ENCODE results near the gene TIMELESS. TPM values are rescaled to one million over a fixed set of nuclear protein-coding genes. Genes with fewer than 3 reads are reported as not detected.

The TIMELESS gene, protein sequence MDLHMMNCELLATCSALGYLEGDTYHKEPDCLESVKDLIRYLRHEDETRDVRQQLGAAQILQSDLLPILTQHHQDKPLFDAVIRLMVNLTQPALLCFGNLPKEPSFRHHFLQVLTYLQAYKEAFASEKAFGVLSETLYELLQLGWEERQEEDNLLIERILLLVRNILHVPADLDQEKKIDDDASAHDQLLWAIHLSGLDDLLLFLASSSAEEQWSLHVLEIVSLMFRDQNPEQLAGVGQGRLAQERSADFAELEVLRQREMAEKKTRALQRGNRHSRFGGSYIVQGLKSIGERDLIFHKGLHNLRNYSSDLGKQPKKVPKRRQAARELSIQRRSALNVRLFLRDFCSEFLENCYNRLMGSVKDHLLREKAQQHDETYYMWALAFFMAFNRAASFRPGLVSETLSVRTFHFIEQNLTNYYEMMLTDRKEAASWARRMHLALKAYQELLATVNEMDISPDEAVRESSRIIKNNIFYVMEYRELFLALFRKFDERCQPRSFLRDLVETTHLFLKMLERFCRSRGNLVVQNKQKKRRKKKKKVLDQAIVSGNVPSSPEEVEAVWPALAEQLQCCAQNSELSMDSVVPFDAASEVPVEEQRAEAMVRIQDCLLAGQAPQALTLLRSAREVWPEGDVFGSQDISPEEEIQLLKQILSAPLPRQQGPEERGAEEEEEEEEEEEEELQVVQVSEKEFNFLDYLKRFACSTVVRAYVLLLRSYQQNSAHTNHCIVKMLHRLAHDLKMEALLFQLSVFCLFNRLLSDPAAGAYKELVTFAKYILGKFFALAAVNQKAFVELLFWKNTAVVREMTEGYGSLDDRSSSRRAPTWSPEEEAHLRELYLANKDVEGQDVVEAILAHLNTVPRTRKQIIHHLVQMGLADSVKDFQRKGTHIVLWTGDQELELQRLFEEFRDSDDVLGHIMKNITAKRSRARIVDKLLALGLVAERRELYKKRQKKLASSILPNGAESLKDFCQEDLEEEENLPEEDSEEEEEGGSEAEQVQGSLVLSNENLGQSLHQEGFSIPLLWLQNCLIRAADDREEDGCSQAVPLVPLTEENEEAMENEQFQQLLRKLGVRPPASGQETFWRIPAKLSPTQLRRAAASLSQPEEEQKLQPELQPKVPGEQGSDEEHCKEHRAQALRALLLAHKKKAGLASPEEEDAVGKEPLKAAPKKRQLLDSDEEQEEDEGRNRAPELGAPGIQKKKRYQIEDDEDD
- total RNA-seq (2022; extraction: Qiagen RNA extraction) = 27.2 to 40.2 TPM (median 36.9 TPM) in 5 replicates

DNA sequence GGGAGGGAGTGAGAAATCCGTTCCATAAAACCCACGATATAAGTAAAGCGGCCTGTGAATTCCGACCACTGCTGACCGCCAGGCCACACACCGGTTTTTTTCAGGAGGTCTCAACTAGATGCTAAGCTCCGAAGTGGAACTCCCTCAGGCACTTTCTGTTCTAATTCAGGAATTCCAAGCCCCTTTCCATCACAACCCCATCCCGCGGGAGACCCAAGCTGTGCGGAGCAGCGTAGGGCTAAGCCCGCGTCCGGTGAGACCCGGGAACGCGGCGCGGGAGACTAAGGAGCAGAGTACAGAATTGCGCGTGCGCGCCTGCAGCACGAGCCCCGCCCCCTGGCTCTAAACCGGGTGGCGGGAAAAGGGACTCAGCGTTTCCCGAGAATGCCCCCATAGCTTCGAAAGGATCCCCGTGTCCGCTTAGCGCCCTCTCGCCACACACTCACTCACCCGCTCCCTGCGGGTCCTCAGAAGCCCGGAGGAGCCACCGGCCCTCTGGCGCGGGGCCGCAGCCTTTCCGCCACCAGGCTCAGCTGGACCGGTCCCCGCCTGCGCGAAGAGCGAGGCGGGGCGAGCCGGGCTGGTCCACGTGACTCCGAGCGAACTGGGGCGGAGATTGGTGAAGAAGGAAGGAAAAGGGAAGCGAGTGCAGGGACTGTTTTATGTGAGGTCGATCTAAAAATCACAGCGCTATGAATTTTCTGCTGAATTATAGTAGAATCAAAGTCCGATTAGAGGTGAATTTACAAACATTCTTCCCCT lies at the start of gene TIMELESS:
Gene TIMELESS (minus strand): TSS at position 567 of the 762 bp plus-strand sequence. CDS start 15,256 bp downstream, outside the sequence.

DNA sequence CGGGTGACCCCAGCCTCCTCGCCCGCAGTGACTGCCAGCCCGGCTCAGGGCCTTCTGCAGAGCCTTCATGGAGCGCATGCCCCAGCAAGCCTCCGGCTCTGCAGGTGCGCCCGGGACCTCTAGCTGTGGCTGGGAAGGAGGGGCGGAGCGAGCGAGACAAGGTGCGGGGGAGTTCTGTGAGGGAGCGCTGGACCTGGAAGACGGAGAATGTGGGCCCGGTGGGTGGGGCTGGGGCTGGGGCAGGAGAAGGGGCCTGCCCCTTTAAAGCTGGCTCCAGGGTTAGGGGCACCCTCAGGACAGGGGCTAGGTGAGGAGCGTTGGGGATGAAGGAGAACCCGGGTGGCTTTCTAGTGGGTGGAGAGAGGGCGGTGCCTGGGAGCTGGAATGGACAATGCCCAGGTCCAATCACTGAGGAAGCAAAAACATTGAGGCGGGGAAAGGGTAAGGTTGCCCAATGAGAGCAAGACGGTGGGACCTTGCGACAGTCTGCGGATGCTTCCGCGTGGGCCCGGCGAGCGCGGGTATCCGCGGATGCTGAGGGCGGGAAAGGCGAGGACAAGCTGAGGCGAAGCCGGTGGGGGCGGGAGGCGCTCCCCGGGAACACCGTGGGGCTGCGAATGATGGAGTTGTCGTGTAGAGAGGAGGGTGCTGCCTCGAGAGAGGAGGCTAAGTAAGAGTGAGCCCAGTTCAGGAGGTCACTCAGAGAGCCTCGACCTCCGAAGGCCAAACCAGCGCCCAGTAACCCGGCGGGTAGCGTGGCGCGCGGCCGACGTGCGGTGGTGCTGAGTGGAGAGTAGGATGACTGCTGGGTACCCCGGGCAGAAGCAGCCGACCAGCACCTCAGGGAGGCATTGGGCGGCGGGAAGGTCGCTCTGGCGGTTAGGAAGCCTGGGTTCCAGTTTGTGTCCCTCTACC lies 39.1 kb upstream of the TIMELESS start, which contains the start of gene GLS2:
Gene GLS2 (minus strand): TSS at position 121 of the 915 bp plus-strand sequence. CDS start 43 bp downstream, at position 78.

DNA sequence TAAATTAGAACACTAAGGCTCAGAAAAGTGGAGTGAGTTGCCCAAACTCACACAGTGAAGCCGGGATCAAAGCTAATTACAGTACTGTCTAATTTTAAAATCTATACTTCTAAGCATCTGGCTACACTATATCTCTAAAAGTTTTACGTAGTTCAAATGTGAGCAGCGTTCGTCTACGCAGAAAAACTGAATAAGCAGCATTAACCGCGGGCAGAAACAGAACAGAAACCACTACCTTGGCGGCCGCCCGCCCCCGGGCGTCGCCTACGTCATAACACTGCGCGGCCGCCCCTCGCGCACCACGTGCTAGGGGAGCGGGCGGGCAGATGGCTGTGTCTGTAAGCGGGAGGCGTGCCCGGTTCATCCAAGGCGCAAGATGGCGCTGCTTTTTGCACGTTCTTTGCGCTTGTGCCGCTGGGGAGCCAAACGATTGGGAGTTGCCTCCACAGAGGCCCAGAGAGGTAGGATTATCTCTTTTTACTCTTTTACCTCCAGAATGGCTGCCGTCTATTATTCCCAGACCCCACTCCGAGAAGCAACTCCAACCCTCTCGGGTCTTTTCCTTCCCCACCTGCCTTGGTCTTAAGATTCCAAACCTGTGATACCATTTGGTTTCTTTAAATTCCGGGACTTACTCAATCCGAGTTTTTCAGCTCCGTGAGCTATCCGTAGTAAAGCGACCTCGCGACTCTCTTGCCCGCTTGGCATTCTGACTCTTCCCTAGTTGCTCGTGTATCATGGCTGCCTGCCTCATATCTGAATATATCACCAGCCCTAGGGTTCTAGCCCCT lies 19.2 kb upstream of the TIMELESS start, which contains the start of gene SPRYD4:
Gene SPRYD4 (plus strand): TSS at position 363 of the 791 bp plus-strand sequence. CDS start 14 bp downstream, at position 377.

DNA sequence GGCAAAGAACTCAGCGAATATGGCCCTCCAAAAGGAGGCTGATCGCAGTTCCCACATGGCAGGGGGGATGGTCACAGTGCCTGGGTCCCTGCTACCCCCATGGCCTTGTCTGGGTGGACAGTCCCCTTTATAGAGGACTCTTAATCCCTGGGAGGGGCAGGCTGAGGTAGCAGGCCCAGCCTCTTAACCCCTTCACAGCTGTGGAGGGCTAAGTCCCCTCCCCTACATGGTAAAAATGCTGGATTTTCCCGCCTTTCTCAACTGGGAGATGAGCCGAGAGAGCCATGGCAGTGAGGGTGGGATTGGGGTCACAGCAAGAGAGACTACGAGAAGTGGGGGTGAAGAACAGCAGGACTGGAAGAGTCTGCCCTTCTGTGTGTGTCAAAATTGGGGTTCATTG lies 5.3 kb upstream of the TIMELESS start, which contains the start of gene MIP:
Gene MIP (minus strand): TSS at position 101 of the 400 bp plus-strand sequence. CDS start 44 bp downstream, at position 57.

Other genes with a start within 250 kb of the TIMELESS start
- gene RNF41, start 227.5 kb downstream of the TIMELESS start, total RNA-seq (2022; extraction: Qiagen RNA extraction) = 21.6 to 27.4 TPM (median 26.5 TPM) in 5 replicates
- 54.2 to 64.3 TPM (median 59.9 TPM) in 5 replicates for gene NABP2, start 225.1 kb downstream of the TIMELESS start, total RNA-seq (2022; extraction: Qiagen RNA extraction)
- gene SLC39A5, start 219.4 kb downstream of the TIMELESS start, total RNA-seq (2022; extraction: Qiagen RNA extraction) = 0.09 TPM in 1 of 5 replicates, not detected in the others
- gene ANKRD52, start 191.0 kb downstream of the TIMELESS start, total RNA-seq (2022; extraction: Qiagen RNA extraction) = 29.4 to 50.6 TPM (median 47.0 TPM) in 5 replicates
- 12.6 to 15.7 TPM (median 15.3 TPM) in 5 replicates for gene COQ10A, start 182.5 kb downstream of the TIMELESS start, total RNA-seq (2022; extraction: Qiagen RNA extraction)
- gene CS, start 149.1 kb downstream of the TIMELESS start, total RNA-seq (2022; extraction: Qiagen RNA extraction) = 165 to 177 TPM (median 167 TPM) in 5 replicates
- 120 to 144 TPM (median 126 TPM) in 5 replicates for gene CNPY2, start 133.4 kb downstream of the TIMELESS start, total RNA-seq (2022; extraction: Qiagen RNA extraction)
- gene PAN2, start 115.4 kb downstream of the TIMELESS start, total RNA-seq (2022; extraction: Qiagen RNA extraction) = 11.3 to 14.3 TPM (median 14.2 TPM) in 5 replicates
- gene IL23A, start 110.5 kb downstream of the TIMELESS start, total RNA-seq (2022; extraction: Qiagen RNA extraction) = 0.17 to 0.49 TPM (median 0.32 TPM) in 4 of 5 replicates, not detected in the other
- 7.6 to 13.7 TPM (median 11.1 TPM) in 5 replicates for gene STAT2, start 89.3 kb downstream of the TIMELESS start, total RNA-seq (2022; extraction: Qiagen RNA extraction)
- not detected in 5 replicates for gene APOF, start 86.6 kb downstream of the TIMELESS start, total RNA-seq (2022; extraction: Qiagen RNA extraction)
- gene MIP, start 5.2 kb upstream of the TIMELESS start, total RNA-seq (2022; extraction: Qiagen RNA extraction) = 0.15 TPM in 1 of 5 replicates, not detected in the others
- 1.5 to 2.0 TPM (median 1.8 TPM) in 5 replicates for gene SPRYD4, start 19.2 kb upstream of the TIMELESS start, total RNA-seq (2022; extraction: Qiagen RNA extraction)
- gene GLS2, start 38.7 kb upstream of the TIMELESS start, total RNA-seq (2022; extraction: Qiagen RNA extraction) = 0.07 to 0.28 TPM (median 0.11 TPM) in 5 replicates
- gene RBMS2, start 72.4 kb upstream of the TIMELESS start, total RNA-seq (2022; extraction: Qiagen RNA extraction) = 10.0 to 15.1 TPM (median 12.5 TPM) in 5 replicates
- 23.1 to 50.4 TPM (median 45.3 TPM) in 5 replicates for gene BAZ2A, start 180.9 kb upstream of the TIMELESS start, total RNA-seq (2022; extraction: Qiagen RNA extraction)
- 802 to 906 TPM (median 881 TPM) in 5 replicates for gene ATP5F1B, start 196.6 kb upstream of the TIMELESS start, total RNA-seq (2022; extraction: Qiagen RNA extraction)
- 349 to 414 TPM (median 400 TPM) in 5 replicates for gene PTGES3, start 238.9 kb upstream of the TIMELESS start, total RNA-seq (2022; extraction: Qiagen RNA extraction)